GM12874 (cell line): ENCODE data around the gene CAPN15.

Experiments used
- CTCF ChIP-seq: IDR thresholded peaks from 2 replicates; pipeline ENCODE4 v1.5.1; 2011; ENCODE audit warnings: low read depth, mild to moderate bottlenecking, control low read depth, low read length, moderate library complexity; ENCODE audit not compliant: insufficient read depth

CAPN15 gene

DNA sequence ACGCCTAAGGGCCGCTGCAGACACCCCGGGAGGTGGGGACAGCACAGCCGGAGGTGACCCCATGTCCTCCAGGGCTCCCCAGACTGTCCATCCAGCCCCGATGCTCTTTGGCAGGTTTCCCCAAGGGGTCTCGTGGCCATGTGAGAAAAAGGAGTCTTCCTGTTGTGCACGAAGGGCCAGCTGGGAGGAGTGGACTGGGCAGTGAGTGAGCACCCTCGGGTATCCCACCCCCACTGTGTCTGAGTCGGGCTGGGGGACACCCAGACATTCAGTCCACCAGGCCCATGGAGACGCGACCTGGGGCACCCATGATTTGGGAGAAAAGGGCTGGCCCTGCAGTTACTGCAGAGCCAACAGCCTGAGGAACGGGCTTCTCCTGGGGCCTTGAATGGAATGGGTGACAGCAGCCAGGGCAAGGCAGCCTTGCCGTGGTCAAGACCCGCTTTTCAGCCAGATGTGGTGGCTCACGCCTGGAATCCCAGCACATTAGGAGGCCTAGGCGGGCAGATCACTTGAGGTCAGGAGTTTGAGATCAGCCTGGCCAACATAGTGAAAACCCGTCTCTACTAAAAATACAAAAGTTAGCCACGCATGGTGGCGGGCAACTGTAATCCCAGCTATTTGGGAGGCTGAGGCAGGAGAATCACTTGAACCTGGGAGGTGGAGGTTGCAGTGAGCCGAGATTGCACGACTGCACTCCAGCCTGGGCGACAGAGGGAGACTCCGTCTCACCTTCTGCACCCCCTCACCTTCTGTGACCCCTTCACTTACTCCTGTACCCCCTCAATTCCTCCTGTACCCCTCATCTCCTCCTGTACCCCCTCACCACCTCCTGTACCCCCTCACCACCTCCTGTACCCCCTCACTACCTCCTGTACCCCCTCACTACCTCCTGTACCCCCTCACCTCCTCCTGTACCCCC, 24.1 kb upstream of the CAPN15 start:
- no peak for TF ChIP-seq CTCF

DNA sequence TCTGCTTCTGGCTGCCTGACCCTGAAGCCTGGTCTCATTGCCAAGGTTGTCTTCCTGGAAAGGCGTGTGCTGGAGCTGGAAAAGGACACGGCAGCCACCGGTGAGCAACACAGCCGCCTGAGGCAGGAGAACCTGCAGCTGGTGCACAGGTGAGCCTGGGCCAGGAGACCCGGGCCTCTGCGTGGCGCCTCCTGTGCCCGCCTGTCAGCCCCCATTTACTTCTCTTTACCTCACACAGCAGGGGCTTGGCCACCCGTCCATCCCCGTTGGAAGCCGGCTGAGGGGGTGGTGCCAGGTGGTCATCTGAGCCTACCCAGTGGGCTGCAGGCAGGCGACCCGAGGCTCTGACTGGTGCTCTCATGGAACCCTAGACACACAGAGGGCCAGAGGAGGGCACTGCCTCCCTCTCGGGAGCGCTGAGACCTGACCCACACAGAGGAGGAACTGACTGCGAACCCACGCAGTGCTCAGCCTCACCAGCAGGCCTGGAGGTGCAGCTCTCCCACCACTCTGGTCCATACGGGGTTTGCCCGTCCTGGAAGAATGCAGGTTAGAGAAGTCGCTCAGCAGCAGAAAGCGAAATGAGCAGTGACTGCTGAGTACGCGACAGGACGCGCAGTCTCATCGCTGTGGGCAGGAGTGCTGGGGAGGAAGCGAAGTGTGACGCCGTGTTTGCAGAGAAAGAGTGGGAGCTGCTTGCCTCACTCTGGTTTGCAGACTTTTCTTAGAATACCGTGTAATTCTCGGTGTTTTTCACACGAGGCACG, 21.9 kb upstream of the CAPN15 start:
- TF ChIP-seq CTCF = no peak

DNA sequence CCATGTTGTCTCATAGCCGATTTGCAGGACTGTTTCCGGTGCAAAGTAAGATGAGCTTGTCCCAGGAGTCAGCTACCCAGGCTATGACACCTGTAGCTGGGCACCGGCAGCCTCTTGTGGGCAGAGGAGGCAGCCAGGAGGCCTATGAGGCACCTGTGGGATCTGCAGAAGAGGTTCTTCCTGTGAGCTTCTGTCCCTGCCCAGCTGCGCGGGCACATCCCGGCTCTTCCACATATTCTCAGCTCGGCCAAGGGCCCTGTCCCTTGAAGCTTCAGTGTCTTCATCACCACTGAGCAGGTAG, 21.3 kb upstream of the CAPN15 start:
- TF ChIP-seq CTCF = no peak

GRCh38 chr16:507996-508395, 19.5 kb upstream of the CAPN15 start:
- TF ChIP-seq CTCF = no peak

GRCh38 chr16:508884-509736, 18.4 kb upstream of the CAPN15 start:
- no peak for TF ChIP-seq CTCF

DNA sequence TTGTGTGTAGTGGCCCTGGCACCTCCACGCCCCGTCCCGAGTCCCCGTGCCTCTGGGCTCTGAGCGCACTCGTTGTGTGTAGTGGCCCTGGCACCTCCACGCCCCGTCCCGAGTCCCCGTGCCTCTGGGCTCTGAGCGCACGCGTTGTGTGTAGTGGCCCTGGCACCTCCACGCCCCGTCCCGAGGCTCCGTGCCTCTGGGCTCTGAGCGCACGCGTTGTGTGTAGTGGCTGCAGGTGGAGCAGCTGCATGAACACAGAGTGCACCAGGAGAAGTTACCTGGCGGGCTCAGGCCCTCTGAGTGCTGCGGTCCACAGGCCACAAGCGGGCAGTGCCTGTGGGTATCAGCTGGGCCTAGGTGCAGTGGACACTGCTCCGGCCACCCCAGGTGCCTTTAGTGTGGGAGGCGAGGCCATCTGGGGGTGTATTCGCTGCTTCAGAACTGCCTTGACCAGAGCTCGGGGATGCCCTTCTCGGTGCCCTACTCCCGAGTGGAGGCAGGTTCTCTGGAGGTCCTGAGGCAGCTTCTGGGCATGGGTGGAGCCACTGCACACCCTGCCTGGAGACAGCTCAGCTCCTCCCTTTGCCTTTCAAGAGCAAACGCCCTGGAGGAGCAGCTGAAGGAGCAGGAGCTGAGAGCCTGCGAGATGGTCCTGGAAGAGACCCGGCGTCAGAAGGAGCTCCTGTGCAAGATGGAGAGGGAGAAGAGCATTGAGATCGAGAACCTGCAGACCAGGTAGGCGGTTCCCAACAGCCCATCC, 17.3 kb upstream of the CAPN15 start:
- TF ChIP-seq CTCF = no peak
